DMS 273 (cell line): ENCODE results near the gene CPLX1.
"Not testable (repeated sequence)": the region's sequence is repeated elsewhere in the genome, so short reads cannot be mapped to it uniquely, and the experiment has no call there.

ENCODE experiments used
- DNase-seq: peaks from one replicate; lab custom pipeline; 2025; ENCODE audit not compliant: unreplicated experiment; lab: John Stamatoyannopoulos, UW

Gene CPLX1

GRCh38 chr4:761739-762138, 64.2 kb downstream of the CPLX1 start:
- no peak for DNase-seq

GRCh38 chr4:761086-761485, 64.8 kb downstream of the CPLX1 start:
- no peak for DNase-seq

- DNase-seq, result no peak
These were observed 65.3 kb downstream of the CPLX1 start for GRCh38 chr4:760616-761015.

- DNase-seq, result not testable (repeated sequence)
These were observed 66.1 kb downstream of the CPLX1 start for GRCh38 chr4:759810-760209.

- no peak for DNase-seq
These were observed 68.8 kb downstream of the CPLX1 start for GRCh38 chr4:757111-757510.

- DNase-seq, result no peak
These were observed 71.5 kb downstream of the CPLX1 start for GRCh38 chr4:754221-755120.

GRCh38 chr4:753186-753585, 72.7 kb downstream of the CPLX1 start:
- not testable (repeated sequence) for DNase-seq

GRCh38 chr4:752196-752861, 73.6 kb downstream of the CPLX1 start:
- no peak for DNase-seq

GRCh38 chr4:751676-752075, 74.3 kb downstream of the CPLX1 start:
- DNase-seq, result no peak

- DNase-seq, result no peak
These were observed 75.9 kb downstream of the CPLX1 start for GRCh38 chr4:749698-750666.

- DNase-seq, result no peak
These were observed 77.5 kb downstream of the CPLX1 start for GRCh38 chr4:748461-748860.

GRCh38 chr4:747546-748170, 78.3 kb downstream of the CPLX1 start:
- DNase-seq, result no peak

GRCh38 chr4:744212-744841, 81.6 kb downstream of the CPLX1 start:
- DNase-seq, result no peak

- no peak for DNase-seq
These were observed 82.3 kb downstream of the CPLX1 start for GRCh38 chr4:743463-744211.

GRCh38 chr4:742742-743311, 83.1 kb downstream of the CPLX1 start:
- peak; percentile 73 for DNase-seq

GRCh38 chr4:742096-742741, 83.7 kb downstream of the CPLX1 start:
- DNase-seq, result no peak

- no peak for DNase-seq
These were observed 85.2 kb downstream of the CPLX1 start for GRCh38 chr4:740656-741282.

- DNase-seq, result no peak
These were observed 85.9 kb downstream of the CPLX1 start for GRCh38 chr4:740011-740410.
